HCT116 (cell line): ENCODE measurements around the gene AGPAT3. TPM values are rescaled to one million over a fixed set of nuclear protein-coding genes. Genes with fewer than 3 reads are reported as not detected.

Experiments used
- ATAC-seq: fragments of 200-7000 bp; cut with Tn5 transposase; 2 replicates; pipeline ENCODE4 v1.9.1; 2020; ENCODE audit warnings: mild to moderate bottlenecking, moderate library complexity
- BruUV-seq: library from RNA; stranded (reverse); fragments of 400-500 nt; replicated peaks from 2 replicates; lab custom pipeline; 2021; lab: Mats Ljungman, UMichigan
- CTCF ChIA-PET: fragments of 300-600 bp; sonication (Branson Sonifier 250); formaldehyde crosslinking; loops from one replicate; lab custom pipeline; 2021; ENCODE audit warnings: antibody characterized with exemption; lab: Charles Lee
- POLR2A ChIA-PET: fragments of 300-600, 350-600 bp; sonication (Branson Sonifier 250); formaldehyde crosslinking; loops from one replicate; lab custom pipeline; 2021; ENCODE audit warnings: antibody characterized with exemption; lab: Charles Lee
- RAD21 ChIA-PET, 2 experiments: fragments of 300-600 bp; sonication (Branson Sonifier 250); formaldehyde crosslinking; loops; one replicate each; lab custom pipeline; 2023; ENCODE audit warnings: low total read pairs in 2 of 2; ENCODE audit not compliant: uncharacterized antibody in 2 of 2, unreplicated experiment in 2 of 2, low non-redundant PET in 1 of 2; lab: Charles Lee
- DNase-seq: peaks from one replicate; pipeline ENCODE4 v3.0.0-alpha.2; 2010; ENCODE audit warnings: low read depth, low spot score
- H2AFZ ChIP-seq: fragments of 200-600 bp; shearing (Covaris generic), sonication (generic); 2 replicates; pipeline ENCODE4 v1.6.1; 2017; ENCODE audit warnings: low read depth, mixed run types, mixed read lengths, antibody characterized with exemption, low read length; ENCODE audit not compliant: poor library complexity, severe bottlenecking
- H3K27ac ChIP-seq: 2 replicates; pipeline ENCODE4 v1.5.1; 2012; ENCODE audit warnings: low read depth, low read length
- H3K27me3 ChIP-seq: fragments of 200-600 bp; sonication (generic); 2 replicates; pipeline ENCODE4 v1.6.1; 2016; ENCODE audit warnings: mixed run types, low read length, mixed read lengths; ENCODE audit not compliant: insufficient read depth
- H3K36me3 ChIP-seq, 2 experiments: fragments of 200-500 bp in 1 of 2; fragments of 200-600 bp in 1 of 2; sonication (Bioruptor generic) in 1 of 2; sonication (generic) in 1 of 2; 2 replicates each; pipeline versions ENCODE4 v1.5.1 to v1.6.1; 2014 to 2016; ENCODE audit warnings: low read length in 2 of 2, inconsistent platforms in 1 of 2, mixed read lengths in 1 of 2, mixed run types in 1 of 2; ENCODE audit not compliant: insufficient read depth in 2 of 2, control insufficient read depth in 1 of 2
- H3K4me1 ChIP-seq, 2 experiments: fragments of 200-600 bp in 1 of 2; sonication (generic) in 1 of 2; 2 replicates each; pipeline versions ENCODE4 v1.5.1 to v1.6.1; 2012 to 2017; ENCODE audit warnings: low read length in 2 of 2, inconsistent platforms in 1 of 2, mild to moderate bottlenecking in 1 of 2, mixed read lengths in 1 of 2, mixed run types in 1 of 2, moderate library complexity in 1 of 2; ENCODE audit not compliant: insufficient read depth in 2 of 2, control insufficient read depth in 1 of 2
- H3K4me2 ChIP-seq: fragments of 200-600 bp; sonication (generic); 2 replicates; pipeline ENCODE4 v1.6.1; 2017; ENCODE audit warnings: mixed run types, low read length, mixed read lengths
- H3K4me3 ChIP-seq, 2 experiments: fragments of 200-600 bp in 1 of 2; sonication (generic) in 1 of 2; replicated peaks in 1 of 2; 2 replicates each; pipeline ENCODE4 v1.5.1; 2011 to 2016; ENCODE audit warnings: low read length in 2 of 2, control low read depth in 1 of 2, low read depth in 1 of 2, mild to moderate bottlenecking in 1 of 2, mixed read lengths in 1 of 2, mixed run types in 1 of 2
- H3K79me2 ChIP-seq: fragments of 200-600 bp; sonication (generic); 2 replicates; pipeline ENCODE4 v1.6.1; 2017; ENCODE audit warnings: mild to moderate bottlenecking, mixed run types, low read length, moderate library complexity, mixed read lengths; ENCODE audit not compliant: insufficient read depth
- H3K9ac ChIP-seq: fragments of 200-600 bp; sonication (generic); 2 replicates; pipeline ENCODE4 v1.6.1; 2016; ENCODE audit warnings: low read length, mixed read lengths
- H3K9me2 ChIP-seq: fragments of 200-600 bp; sonication (generic), shearing (Covaris generic); 2 replicates; pipeline ENCODE4 v1.6.1; 2017; ENCODE audit warnings: mixed run types, mild to moderate bottlenecking, moderate library complexity; ENCODE audit not compliant: insufficient read depth
- H3K9me3 ChIP-seq, 2 experiments: fragments of 200-500 bp in 1 of 2; fragments of 200-600 bp in 1 of 2; sonication (Bioruptor generic) in 1 of 2; sonication (generic) in 1 of 2; 2 replicates each; pipeline ENCODE4 v1.6.1; 2014 to 2017; ENCODE audit warnings: low read length in 2 of 2, mixed read lengths in 2 of 2, inconsistent platforms in 1 of 2, low read depth in 1 of 2, mild to moderate bottlenecking in 1 of 2, mixed run types in 1 of 2, moderate library complexity in 1 of 2; ENCODE audit not compliant: control insufficient read depth in 1 of 2, insufficient read depth in 1 of 2
- H4K20me1 ChIP-seq: fragments of 200-600 bp; sonication (generic), shearing (Covaris generic); 2 replicates; pipeline ENCODE4 v1.6.1; 2017; ENCODE audit warnings: mixed run types, mild to moderate bottlenecking, moderate library complexity; ENCODE audit not compliant: insufficient read depth
- CBX3 ChIP-seq: IDR thresholded peaks from 2 replicates; pipeline ENCODE4 v1.6.1; 2012; ENCODE audit warnings: low read depth
- CEBPB ChIP-seq: IDR thresholded peaks from 2 replicates; pipeline ENCODE4 v1.6.1; 2012; ENCODE audit warnings: low read depth
- CTCF ChIP-seq, 3 experiments: fragments of 200-600 bp in 1 of 3; sonication (generic) in 1 of 3; IDR thresholded peaks in 2 of 3; conservative IDR thresholded peaks in 1 of 3; 2 replicates each; pipeline ENCODE4 v1.5.1; 2012 to 2017; ENCODE audit warnings: low read depth in 2 of 3, low read length in 2 of 3, antibody characterized with exemption in 1 of 3, borderline replicate concordance in 1 of 3, control low read depth in 1 of 3, mild to moderate bottlenecking in 1 of 3, mixed read lengths in 1 of 3, mixed run types in 1 of 3, moderate library complexity in 1 of 3; ENCODE audit not compliant: insufficient read depth in 1 of 3
- EGR1 ChIP-seq: IDR thresholded peaks from 2 replicates; pipeline ENCODE4 v1.6.1; 2012; ENCODE audit warnings: low read depth
- ELF1 ChIP-seq: IDR thresholded peaks from 2 replicates; pipeline ENCODE4 v1.6.1; 2012; ENCODE audit warnings: low read depth, borderline replicate concordance
- EZH2 ChIP-seq: fragments of 200-600 bp; sonication (generic); IDR thresholded peaks from 2 replicates; pipeline ENCODE4 v1.6.1; 2017; ENCODE audit warnings: antibody characterized with exemption, mixed run types
- EZH2phosphoT487 ChIP-seq: fragments of 200-600 bp; IDR thresholded peaks from 2 replicates; pipeline ENCODE4 v1.6.1; 2018; ENCODE audit warnings: antibody characterized with exemption, borderline replicate concordance
- FOSL1 ChIP-seq: IDR thresholded peaks from 2 replicates; pipeline ENCODE4 v1.6.1; 2012; ENCODE audit warnings: low read depth
- JUND ChIP-seq: IDR thresholded peaks from 2 replicates; pipeline ENCODE4 v1.6.1; 2012
- RAD21 ChIP-seq: IDR thresholded peaks from 2 replicates; pipeline ENCODE4 v1.6.1; 2012; ENCODE audit warnings: low read depth, mild to moderate bottlenecking
- SIN3A ChIP-seq: IDR thresholded peaks from 2 replicates; pipeline ENCODE4 v1.6.1; 2012; ENCODE audit warnings: low read depth
- SP1 ChIP-seq: IDR thresholded peaks from 2 replicates; pipeline ENCODE4 v1.6.1; 2012; ENCODE audit warnings: low read depth
- SRF ChIP-seq: IDR thresholded peaks from 2 replicates; pipeline ENCODE4 v1.6.1; 2012; ENCODE audit warnings: low read depth
- TCF7L2 ChIP-seq: IDR thresholded peaks from 2 replicates; pipeline ENCODE4 v1.7.0; 2011; ENCODE audit warnings: borderline replicate concordance, inconsistent platforms; ENCODE audit not compliant: insufficient read depth, insufficient read length; ENCODE audit errors: extremely low read depth
- ZNF274 ChIP-seq: fragments of 200-500 bp; sonication (Bioruptor generic); IDR thresholded peaks from 2 replicates; pipeline ENCODE4 v1.6.1; 2014; ENCODE audit warnings: mild to moderate bottlenecking, low read depth, low read length, inconsistent platforms
- intact Hi-C: fragments of 100-400 bp; cut with micrococcal nuclease; formaldehyde crosslinking; loops from 2 replicates; pipeline ENCODE4 v1.10.0; 2022
- total RNA-seq: library from RNA; stranded (reverse); gene quantifications from one replicate; pipeline ENCODE4 v1.2.1, GENCODE V29; 2021; ENCODE audit not compliant: unreplicated experiment

The AGPAT3 gene
- total RNA-seq, 1 experiment from 2014 or later, result 54.1 TPM

- BruUV-seq, result no TSS peak
- H3K9me3 ChIP-seq, result no peaks in the 10 kb centered on the region
- intact Hi-C loops, result no loop called here
- TF ChIP-seq ZNF274 (no peak), JUND (no peak), ELF1 (no peak), CEBPB (no peak), EZH2phosphoT487 (no peak), RAD21 (no peak), SRF (no peak), TCF7L2 (no peak), EGR1 (no peak), FOSL1 (no peak), CBX3 (no peak), SIN3A (no peak), CTCF (IDR thresholded peaks at IDR 0.05 in 2 of 3, conservative IDR thresholded peaks at IDR 0.05 in 1 of 3; ENCODE audit: borderline replicate concordance in 1 of 3, insufficient read depth in 1 of 3, low read depth in 2 of 3, low read length in 2 of 3) (no peak), SP1 (no peak), EZH2 (no peak)
- TF ChIP-seq, all 23 proteins: peak for 0
- Histone ChIP-seq H3K4me3 (no peak overlapping the region), H2AFZ (no peak overlapping the region), H3K4me2 (no peak overlapping the region), H3K27me3 (no peaks in the 10 kb centered on the region), H3K9me2 (no peaks in the 10 kb centered on the region), H3K79me2 (no peaks in the 10 kb centered on the region), H3K4me1 (no peaks in the 10 kb centered on the region), H4K20me1 (no peaks in the 10 kb centered on the region), H3K27ac (no peak overlapping the region), H3K9ac (no peak overlapping the region), H3K36me3 (no peaks in the 10 kb centered on the region)
- ATAC-seq (0 out of 2 replicates have a peak, but pooled peaks have one; percentile 17), DNase-seq (no peak)
- ChIA-PET CTCF (no interaction called here), POLR2A (no interaction called here), RAD21 (no interaction called here)
Measured at GRCh38 chr21:43994085-43994484, 129.1 kb downstream of the AGPAT3 start.
